ENCODE data around the gene ARHGEF26. TPM values are rescaled to one million over a fixed set of nuclear protein-coding genes. Genes with fewer than 3 reads are reported as not detected.

The ARHGEF26 gene
- total RNA-seq, 2 donors from 2014 or later: 16.9 to 17.1 TPM

DNA sequence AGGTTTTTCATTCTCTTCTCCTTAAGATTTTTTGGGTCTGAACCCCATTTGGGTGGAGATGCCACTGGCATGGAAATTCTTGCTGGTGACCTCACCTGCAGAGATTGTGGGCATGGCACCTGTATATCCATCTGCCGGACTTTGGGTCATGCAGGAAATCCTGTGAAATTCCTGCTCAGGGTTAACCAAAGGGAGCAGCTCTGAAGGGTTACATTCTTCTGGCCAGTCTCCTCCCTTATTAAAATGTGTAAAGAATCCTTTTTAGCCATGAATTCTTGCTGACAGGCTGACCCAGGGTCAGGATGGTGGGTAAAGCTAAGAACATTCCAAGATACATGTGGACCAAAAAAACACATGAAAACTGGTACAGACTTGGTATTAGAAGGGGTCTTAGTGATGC is 27.4 kb downstream of the ARHGEF26 start:
- no peak for ATAC-seq
- H3K4me1 ChIP-seq: no peaks in the 10 kb centered on the region
- TF ChIP-seq POLR2A (IDR thresholded peaks at IDR 0.05): no peak
- TF ChIP-seq, protein P1, sequence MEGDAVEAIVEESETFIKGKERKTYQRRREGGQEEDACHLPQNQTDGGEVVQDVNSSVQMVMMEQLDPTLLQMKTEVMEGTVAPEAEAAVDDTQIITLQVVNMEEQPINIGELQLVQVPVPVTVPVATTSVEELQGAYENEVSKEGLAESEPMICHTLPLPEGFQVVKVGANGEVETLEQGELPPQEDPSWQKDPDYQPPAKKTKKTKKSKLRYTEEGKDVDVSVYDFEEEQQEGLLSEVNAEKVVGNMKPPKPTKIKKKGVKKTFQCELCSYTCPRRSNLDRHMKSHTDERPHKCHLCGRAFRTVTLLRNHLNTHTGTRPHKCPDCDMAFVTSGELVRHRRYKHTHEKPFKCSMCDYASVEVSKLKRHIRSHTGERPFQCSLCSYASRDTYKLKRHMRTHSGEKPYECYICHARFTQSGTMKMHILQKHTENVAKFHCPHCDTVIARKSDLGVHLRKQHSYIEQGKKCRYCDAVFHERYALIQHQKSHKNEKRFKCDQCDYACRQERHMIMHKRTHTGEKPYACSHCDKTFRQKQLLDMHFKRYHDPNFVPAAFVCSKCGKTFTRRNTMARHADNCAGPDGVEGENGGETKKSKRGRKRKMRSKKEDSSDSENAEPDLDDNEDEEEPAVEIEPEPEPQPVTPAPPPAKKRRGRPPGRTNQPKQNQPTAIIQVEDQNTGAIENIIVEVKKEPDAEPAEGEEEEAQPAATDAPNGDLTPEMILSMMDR (IDR thresholded peaks at IDR 0.05): no peak

DNA sequence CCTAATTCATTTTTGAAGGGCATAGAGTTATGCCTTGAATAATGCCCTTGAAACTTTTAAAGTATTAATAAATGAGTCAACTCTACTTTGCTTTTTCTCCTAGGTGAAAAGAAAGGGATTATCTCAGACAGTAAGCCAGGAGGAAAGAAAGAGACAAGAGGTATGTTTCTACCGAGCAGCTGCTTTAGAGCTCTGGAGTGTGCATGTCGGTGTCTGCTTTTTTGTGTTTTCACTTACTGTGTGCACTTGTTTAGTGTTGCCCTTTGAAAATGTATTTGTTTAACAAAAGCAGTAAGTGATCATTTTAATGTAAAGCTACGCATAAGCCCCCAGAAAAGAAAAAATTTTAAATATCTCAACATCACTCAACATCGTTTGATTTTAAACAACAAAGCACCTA is 28.1 kb downstream of the ARHGEF26 start:
- intact Hi-C loops (cut with DNase I): no loop called here
- Histone ChIP-seq H3K36me3 (replicated peaks in 1 of 2; ENCODE audit: insufficient read depth in 1 of 2, low read depth in 2 of 2) (no peaks in the 10 kb centered on the region), H3K4me3 (no peak overlapping the region), H3K4me1 (no peaks in the 10 kb centered on the region), H3K9me3 (no peaks in the 10 kb centered on the region), H3K27me3 (no peaks in the 10 kb centered on the region), H3K27ac (no peak overlapping the region)
- WGBS, 2 donors: 89 to 95% methylated on average over 4 of the region's 4 CpGs
- ATAC-seq: no peak
- DNase-seq: no peak
- TF ChIP-seq POLR2A (IDR thresholded peaks at IDR 0.05): no peak
- TF ChIP-seq, protein P1 (IDR thresholded peaks at IDR 0.05): no peak

More for the DNA sequence above, 27.4 kb downstream of the ARHGEF26 start:
- intact Hi-C loops (cut with DNase I): no loop called here
- H3K36me3 ChIP-seq (replicated peaks in 1 of 2; ENCODE audit: insufficient read depth in 1 of 2, low read depth in 2 of 2): no peaks in the 10 kb centered on the region
- WGBS, 2 donors: 92 to 100% methylated on average over 1 of the region's 1 CpG
- no peak for DNase-seq
- H3K27me3 ChIP-seq: no peaks in the 10 kb centered on the region
- H3K9me3 ChIP-seq: no peaks in the 10 kb centered on the region
- no peak overlapping the region for H3K4me3 ChIP-seq
- H3K27ac ChIP-seq: no peak overlapping the region

DNA sequence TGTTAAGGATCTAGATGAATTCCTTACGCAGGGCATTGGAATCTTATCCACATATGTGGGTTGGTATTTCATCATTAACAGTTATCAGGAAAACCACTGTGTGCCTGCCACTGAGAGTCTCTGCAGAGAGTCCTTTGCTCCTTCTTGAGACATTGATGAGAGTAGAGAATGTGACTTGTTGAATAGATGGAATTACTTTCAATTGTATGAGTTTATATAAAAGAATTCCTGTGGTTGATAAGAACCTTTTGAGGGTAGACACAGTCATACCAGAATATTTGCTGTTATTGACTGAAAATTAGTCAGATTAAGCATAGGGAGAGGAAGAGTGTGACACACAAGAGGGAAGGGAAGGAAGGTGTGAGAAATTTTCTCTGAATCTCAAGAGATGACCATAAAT is 30.8 kb downstream of the ARHGEF26 start:
- Histone ChIP-seq H3K4me3 (no peak overlapping the region), H3K9me3 (no peaks in the 10 kb centered on the region), H3K27ac (no peak overlapping the region), H3K27me3 (no peaks in the 10 kb centered on the region), H3K4me1 (no peaks in the 10 kb centered on the region), H3K36me3 (replicated peaks in 1 of 2; ENCODE audit: insufficient read depth in 1 of 2, low read depth in 2 of 2) (no peaks in the 10 kb centered on the region)
- DNase-seq: no peak
- WGBS, 2 donors: 82 to 92% methylated on average over 1 of the region's 1 CpG
- TF ChIP-seq POLR2A (IDR thresholded peaks at IDR 0.05): no peak
- TF ChIP-seq, protein P1 (IDR thresholded peaks at IDR 0.05): no peak
- ATAC-seq: no peak
- intact Hi-C loops (cut with DNase I): no loop called here

DNA sequence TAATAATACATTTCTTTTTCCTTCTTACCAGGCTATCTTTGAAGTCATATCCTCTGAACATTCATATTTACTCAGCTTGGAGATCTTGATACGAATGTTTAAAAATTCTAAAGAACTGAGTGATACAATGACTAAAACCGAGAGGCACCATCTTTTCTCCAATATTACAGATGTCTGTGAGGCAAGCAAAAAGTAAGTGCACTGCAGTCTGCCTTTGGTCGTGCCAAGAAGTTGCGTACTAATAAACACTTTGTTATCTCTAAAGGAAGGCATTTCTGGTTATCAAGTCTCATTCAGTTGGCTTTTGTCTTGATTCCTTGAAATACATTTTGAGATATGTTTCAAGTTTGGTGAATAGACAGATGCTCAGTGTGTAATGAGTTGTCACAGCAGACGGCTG is 31.6 kb downstream of the ARHGEF26 start:
- ATAC-seq (no peak), DNase-seq (no peak)
- intact Hi-C loops (cut with DNase I): no loop called here
- no peak overlapping the region for H3K27ac ChIP-seq
- no peaks in the 10 kb centered on the region for H3K36me3 ChIP-seq (replicated peaks in 1 of 2; ENCODE audit: insufficient read depth in 1 of 2, low read depth in 2 of 2)
- H3K27me3 ChIP-seq: no peaks in the 10 kb centered on the region
- H3K4me3 ChIP-seq: no peak overlapping the region
- H3K4me1 ChIP-seq: no peaks in the 10 kb centered on the region
- TF ChIP-seq, protein P1 (IDR thresholded peaks at IDR 0.05): no peak
- TF ChIP-seq POLR2A (IDR thresholded peaks at IDR 0.05): no peak
- no peaks in the 10 kb centered on the region for H3K9me3 ChIP-seq
- WGBS, 2 donors: 75 to 79% methylated on average over 5 of the region's 5 CpGs

DNA sequence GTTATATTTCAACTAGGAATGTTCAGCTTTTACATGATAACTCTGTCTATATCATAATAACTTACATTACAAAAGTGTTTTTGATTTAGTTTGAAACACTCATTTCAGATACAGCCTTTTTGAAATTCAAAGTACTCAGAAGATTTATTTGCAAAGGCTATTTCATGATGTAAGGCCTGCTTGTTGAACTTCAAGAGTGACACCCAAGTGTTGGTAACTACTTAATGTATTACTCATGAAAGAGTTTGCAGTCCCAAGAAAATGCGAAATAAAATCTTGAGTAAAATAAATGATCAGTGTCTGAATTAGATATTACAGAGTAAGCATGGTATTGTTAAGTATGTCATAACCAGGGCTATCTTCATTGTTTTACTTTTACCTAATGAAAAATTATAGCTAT is 35.3 kb downstream of the ARHGEF26 start:
- DNase-seq (no peak), ATAC-seq (no peak)
- intact Hi-C loops (cut with DNase I): no loop called here
- H3K36me3 ChIP-seq (replicated peaks in 1 of 2; ENCODE audit: insufficient read depth in 1 of 2, low read depth in 2 of 2): no peaks in the 10 kb centered on the region
- 94 to 96% methylated on average over 1 of the region's 1 CpG for WGBS, 2 donors
- no peaks in the 10 kb centered on the region for H3K27me3 ChIP-seq
- no peaks in the 10 kb centered on the region for H3K9me3 ChIP-seq
- TF ChIP-seq, protein P1 (IDR thresholded peaks at IDR 0.05): no peak
- TF ChIP-seq POLR2A (IDR thresholded peaks at IDR 0.05): no peak
- no peak overlapping the region for H3K27ac ChIP-seq
- no peak overlapping the region for H3K4me3 ChIP-seq
- H3K4me1 ChIP-seq: no peaks in the 10 kb centered on the region

Data from body of pancreas (tissue), 4 donors.